Measurements from ENCODE around the gene ZSCAN31.

ZSCAN31 gene

DNA sequence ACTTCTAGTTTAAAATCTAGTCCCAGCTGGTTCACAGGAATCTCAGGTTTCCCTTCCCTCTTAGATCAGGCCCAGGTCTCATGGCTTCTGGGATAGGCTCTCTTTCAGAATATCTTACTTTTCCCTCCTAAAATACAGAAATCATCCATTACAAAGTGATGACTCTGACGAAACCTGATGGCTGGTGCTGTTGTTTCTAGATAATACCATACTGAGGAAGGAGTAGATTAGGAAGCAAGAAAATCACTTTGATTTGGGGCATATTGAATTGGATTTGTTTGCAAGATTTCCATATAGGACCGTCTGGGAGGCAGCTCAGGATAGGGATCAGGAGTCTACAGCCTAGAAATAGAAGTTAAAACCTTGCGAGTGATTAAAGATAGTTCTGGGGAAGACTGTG lies 17.4 kb upstream of the ZSCAN31 start:
- Histone ChIP-seq H3K4me3 (ENCODE audit: low read depth, low read length) (no peak overlapping the region), H3K4me1 (ENCODE audit: control insufficient read depth, insufficient read depth, low read length, unreplicated experiment) (peaks cover 30% of the 10 kb centered on the region), H3K79me2 (ENCODE audit: control insufficient read depth, insufficient read depth, low read length, unreplicated experiment) (peaks cover 49% of the 10 kb centered on the region), H3K36me3 (ENCODE audit: insufficient read depth, low read length) (no peaks in the 10 kb centered on the region), H3K27ac (ENCODE audit: low read depth, low read length) (no peak overlapping the region), H3K27me3 (ENCODE audit: insufficient read depth, low read length) (0 out of 2 replicates have a peak, but pooled peaks cover 1% of the 10 kb centered on the region), H2AFZ (ENCODE audit: low read length, unreplicated experiment) (no peak overlapping the region)

GRCh38 chr6:28351493-28351925 lies 15.6 kb upstream of the ZSCAN31 start:
- Histone ChIP-seq H3K4me1 (ENCODE audit: control insufficient read depth, insufficient read depth, low read length, unreplicated experiment) (peaks cover 25% of the 10 kb centered on the region), H3K4me3 (ENCODE audit: low read depth, low read length) (peak overlapping the region; percentile 95)

GRCh38 chr6:28351087-28351486 lies 15.1 kb upstream of the ZSCAN31 start:
- Histone ChIP-seq H2AFZ (ENCODE audit: low read length, unreplicated experiment) (peak overlapping the region; percentile 98), H3K27ac (ENCODE audit: low read depth, low read length) (no peak overlapping the region), H3K36me3 (ENCODE audit: insufficient read depth, low read length) (no peaks in the 10 kb centered on the region), H3K4me3 (ENCODE audit: low read depth, low read length) (peak overlapping the region; percentile 95), H3K27me3 (ENCODE audit: insufficient read depth, low read length) (peaks cover 22% of the 10 kb centered on the region), H3K79me2 (ENCODE audit: control insufficient read depth, insufficient read depth, low read length, unreplicated experiment) (peaks cover 47% of the 10 kb centered on the region), H3K4me1 (ENCODE audit: control insufficient read depth, insufficient read depth, low read length, unreplicated experiment) (peaks cover 22% of the 10 kb centered on the region)

More at GRCh38 chr6:28351493-28351925, 15.6 kb upstream of the ZSCAN31 start:
- H3K79me2 ChIP-seq (ENCODE audit: control insufficient read depth, insufficient read depth, low read length, unreplicated experiment) = peaks cover 47% of the 10 kb centered on the region
- no peaks in the 10 kb centered on the region for H3K36me3 ChIP-seq (ENCODE audit: insufficient read depth, low read length)
- H2AFZ ChIP-seq (ENCODE audit: low read length, unreplicated experiment) = no peak overlapping the region
- peaks cover 20% of the 10 kb centered on the region for H3K27me3 ChIP-seq (ENCODE audit: insufficient read depth, low read length)
- H3K27ac ChIP-seq (ENCODE audit: low read depth, low read length) = no peak overlapping the region

DNA sequence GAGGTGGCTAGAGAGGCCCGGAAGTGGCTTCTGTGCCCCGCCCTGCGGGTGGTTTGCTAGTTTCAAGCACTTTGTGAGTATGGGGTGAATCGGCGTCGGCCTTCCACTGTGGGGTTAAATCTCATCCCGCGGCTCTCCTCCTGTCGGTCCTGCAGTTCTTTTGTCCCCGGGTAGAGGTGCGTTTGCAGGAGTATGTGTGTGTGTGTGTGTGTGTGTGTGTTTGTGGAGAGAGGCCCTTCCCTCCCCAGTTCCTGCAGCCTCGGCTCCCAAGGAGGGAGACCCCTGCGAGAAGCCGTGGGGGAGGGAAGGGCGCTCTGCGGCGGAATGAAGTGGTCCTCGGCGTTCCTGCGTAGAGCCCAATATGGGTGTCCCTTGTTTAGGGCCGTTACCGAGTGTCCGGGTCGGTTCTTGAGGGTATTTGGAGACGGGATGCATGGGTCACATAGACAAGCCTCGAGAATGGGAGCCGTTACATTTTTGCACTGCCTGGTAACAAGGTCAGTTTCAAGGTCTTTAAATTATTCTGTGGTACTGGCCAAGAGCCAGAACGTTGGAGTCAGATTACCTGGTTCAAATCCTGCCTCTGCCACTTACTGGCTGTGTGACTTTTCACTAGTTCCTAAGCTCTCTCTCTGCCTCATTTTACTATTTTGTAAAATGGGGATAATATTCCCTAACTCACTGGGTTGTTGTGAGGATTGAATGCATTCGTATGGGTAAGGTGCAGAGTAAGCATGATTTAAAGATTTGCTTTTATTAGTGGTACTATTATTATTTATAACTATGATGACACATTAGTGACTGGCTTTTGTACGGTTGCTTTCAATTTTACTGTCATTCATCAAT lies 14.2 kb upstream of the ZSCAN31 start, which contains the start of gene ZKSCAN3:
ZKSCAN3 (plus strand) TSS at position 56 of the 846 bp plus-strand sequence. CDS start 9,640 bp downstream, outside the sequence.
- Histone ChIP-seq H3K4me1 (ENCODE audit: control insufficient read depth, insufficient read depth, low read length, unreplicated experiment) (peaks cover 17% of the 10 kb centered on the region), H3K4me3 (ENCODE audit: low read depth, low read length) (peak within 1 kb of the TSS; percentile 95), H3K36me3 (ENCODE audit: insufficient read depth, low read length) (no peaks in the 10 kb centered on the region), H2AFZ (ENCODE audit: low read length, unreplicated experiment) (peak within 1 kb of the TSS; percentile 98), H3K27me3 (ENCODE audit: insufficient read depth, low read length) (peaks cover 31% of the 10 kb centered on the region), H3K27ac (ENCODE audit: low read depth, low read length) (no peak within 1 kb of the TSS), H3K79me2 (ENCODE audit: control insufficient read depth, insufficient read depth, low read length, unreplicated experiment) (peaks cover 47% of the 10 kb centered on the region)

DNA sequence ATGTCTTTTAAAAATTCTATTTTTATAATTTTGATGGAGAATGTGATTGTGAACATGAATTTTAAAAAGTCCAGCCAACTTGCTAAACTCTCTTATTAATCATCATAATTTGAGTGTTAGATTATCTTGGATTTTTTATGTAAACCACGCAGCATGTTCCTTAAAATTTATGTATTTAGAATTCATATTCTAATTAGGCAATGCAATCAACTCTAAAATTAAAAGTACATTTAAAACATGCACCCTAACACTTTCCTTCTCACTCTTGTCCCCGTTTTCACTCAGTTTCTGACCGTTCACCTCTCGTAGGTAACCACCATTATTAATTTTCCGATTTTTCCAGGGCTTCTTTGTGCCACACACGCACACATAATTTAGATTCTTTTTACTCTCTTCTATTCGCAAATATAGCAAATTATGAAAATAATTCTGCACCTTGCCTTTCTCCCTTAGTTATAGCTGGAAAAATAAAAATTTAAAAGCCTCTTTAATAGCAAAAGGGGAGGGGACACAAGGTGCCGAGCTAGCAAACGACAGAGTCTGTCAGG lies 13.5 kb upstream of the ZSCAN31 start:
- H3K27me3 ChIP-seq (ENCODE audit: insufficient read depth, low read length) = peaks cover 38% of the 10 kb centered on the region
- H3K4me1 ChIP-seq (ENCODE audit: control insufficient read depth, insufficient read depth, low read length, unreplicated experiment) = peaks cover 12% of the 10 kb centered on the region
- peak overlapping the region; percentile 95 for H3K4me3 ChIP-seq (ENCODE audit: low read depth, low read length)
- peaks cover 42% of the 10 kb centered on the region for H3K79me2 ChIP-seq (ENCODE audit: control insufficient read depth, insufficient read depth, low read length, unreplicated experiment)
- peak overlapping the region; percentile 98 for H2AFZ ChIP-seq (ENCODE audit: low read length, unreplicated experiment)
- no peak overlapping the region for H3K27ac ChIP-seq (ENCODE audit: low read depth, low read length)
- no peaks in the 10 kb centered on the region for H3K36me3 ChIP-seq (ENCODE audit: insufficient read depth, low read length)

- peaks cover 22% of the 10 kb centered on the region for H3K79me2 ChIP-seq (ENCODE audit: control insufficient read depth, insufficient read depth, low read length, unreplicated experiment)
- H3K36me3 ChIP-seq (ENCODE audit: insufficient read depth, low read length) = no peaks in the 10 kb centered on the region
- peaks cover 53% of the 10 kb centered on the region for H3K27me3 ChIP-seq (ENCODE audit: insufficient read depth, low read length)
- H3K4me1 ChIP-seq (ENCODE audit: control insufficient read depth, insufficient read depth, low read length, unreplicated experiment) = peaks cover 12% of the 10 kb centered on the region
- no peak overlapping the region for H2AFZ ChIP-seq (ENCODE audit: low read length, unreplicated experiment)
- H3K27ac ChIP-seq (ENCODE audit: low read depth, low read length) = no peak overlapping the region
- H3K4me3 ChIP-seq (ENCODE audit: low read depth, low read length) = no peak overlapping the region
Measured at GRCh38 chr6:28347119-28347518, 11.2 kb upstream of the ZSCAN31 start.

DNA sequence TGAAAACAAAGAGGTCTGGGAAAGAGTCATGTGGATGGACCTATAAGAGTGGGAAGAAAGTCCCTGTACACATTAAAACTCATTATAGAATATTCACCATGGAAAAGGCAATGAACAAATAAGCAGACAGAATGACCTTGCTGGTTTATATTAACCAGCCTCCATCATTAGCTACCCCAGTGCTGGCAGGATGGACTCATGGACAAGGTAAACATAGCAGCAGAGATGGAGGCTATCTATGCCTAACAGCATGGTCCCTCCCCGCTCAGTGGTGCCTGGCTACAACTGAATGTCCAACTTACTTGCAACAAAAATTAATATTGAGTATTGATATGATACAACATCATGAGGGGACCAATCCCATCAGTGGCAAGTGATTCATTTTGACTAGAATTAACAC lies 9.3 kb upstream of the ZSCAN31 start:
- H3K79me2 ChIP-seq (ENCODE audit: control insufficient read depth, insufficient read depth, low read length, unreplicated experiment) = peaks cover 4% of the 10 kb centered on the region
- no peak overlapping the region for H2AFZ ChIP-seq (ENCODE audit: low read length, unreplicated experiment)
- peaks cover 66% of the 10 kb centered on the region for H3K27me3 ChIP-seq (ENCODE audit: insufficient read depth, low read length)
- H3K27ac ChIP-seq (ENCODE audit: low read depth, low read length) = no peak overlapping the region
- no peak overlapping the region for H3K4me3 ChIP-seq (ENCODE audit: low read depth, low read length)
- no peaks in the 10 kb centered on the region for H3K36me3 ChIP-seq (ENCODE audit: insufficient read depth, low read length)
- H3K4me1 ChIP-seq (ENCODE audit: control insufficient read depth, insufficient read depth, low read length, unreplicated experiment) = no peaks in the 10 kb centered on the region

- Histone ChIP-seq H3K36me3 (ENCODE audit: insufficient read depth, low read length) (no peaks in the 10 kb centered on the region), H3K27ac (ENCODE audit: low read depth, low read length) (no peak overlapping the region), H3K79me2 (ENCODE audit: control insufficient read depth, insufficient read depth, low read length, unreplicated experiment) (no peaks in the 10 kb centered on the region), H3K4me3 (ENCODE audit: low read depth, low read length) (no peak overlapping the region), H2AFZ (ENCODE audit: low read length, unreplicated experiment) (no peak overlapping the region), H3K27me3 (ENCODE audit: insufficient read depth, low read length) (peaks cover 66% of the 10 kb centered on the region), H3K4me1 (ENCODE audit: control insufficient read depth, insufficient read depth, low read length, unreplicated experiment) (no peaks in the 10 kb centered on the region)
Measured at GRCh38 chr6:28343898-28344677, 8.1 kb upstream of the ZSCAN31 start.

DNA sequence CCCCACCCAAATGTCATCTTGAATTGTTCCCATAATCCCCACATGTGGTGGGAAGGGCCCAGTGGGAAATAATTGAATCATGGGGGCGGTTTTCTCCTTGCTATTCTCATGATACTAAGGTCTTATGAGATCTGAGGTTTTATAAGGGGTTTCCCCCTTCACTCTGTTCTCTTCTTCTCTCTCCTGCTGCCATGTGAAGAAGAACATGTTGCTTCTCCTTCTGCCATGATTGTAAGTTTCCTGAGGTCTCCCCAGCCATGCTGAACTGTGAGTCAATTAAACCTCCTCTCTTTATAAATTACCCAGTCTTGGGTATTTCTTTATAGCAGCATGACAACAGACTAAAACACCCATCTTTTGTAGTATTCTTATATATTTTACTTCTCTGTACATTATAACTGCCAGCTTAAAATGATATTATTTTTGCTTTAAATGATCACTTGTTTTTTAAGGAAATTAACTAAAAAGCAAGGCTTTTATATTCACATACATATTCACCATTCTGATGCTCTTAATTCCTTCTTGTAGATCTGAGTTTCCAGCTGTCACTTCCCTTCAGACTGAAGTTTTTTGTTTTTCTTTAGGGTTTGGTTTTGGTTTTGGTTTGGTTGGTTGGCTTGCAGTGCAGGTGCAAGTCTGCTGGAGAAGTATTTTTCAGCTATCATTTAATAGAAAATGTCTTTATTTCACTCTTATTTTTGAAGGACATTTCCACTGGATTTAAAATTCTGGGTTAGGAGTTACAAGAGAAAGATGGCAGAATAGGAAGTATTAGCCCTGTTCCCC lies 4.6 kb upstream of the ZSCAN31 start:
- Histone ChIP-seq H3K27me3 (ENCODE audit: insufficient read depth, low read length) (peaks cover 38% of the 10 kb centered on the region), H3K79me2 (ENCODE audit: control insufficient read depth, insufficient read depth, low read length, unreplicated experiment) (no peaks in the 10 kb centered on the region), H2AFZ (ENCODE audit: low read length, unreplicated experiment) (no peak overlapping the region), H3K36me3 (ENCODE audit: insufficient read depth, low read length) (no peaks in the 10 kb centered on the region), H3K4me3 (ENCODE audit: low read depth, low read length) (no peak overlapping the region), H3K4me1 (ENCODE audit: control insufficient read depth, insufficient read depth, low read length, unreplicated experiment) (peaks cover 7% of the 10 kb centered on the region), H3K27ac (ENCODE audit: low read depth, low read length) (no peak overlapping the region)

DNA sequence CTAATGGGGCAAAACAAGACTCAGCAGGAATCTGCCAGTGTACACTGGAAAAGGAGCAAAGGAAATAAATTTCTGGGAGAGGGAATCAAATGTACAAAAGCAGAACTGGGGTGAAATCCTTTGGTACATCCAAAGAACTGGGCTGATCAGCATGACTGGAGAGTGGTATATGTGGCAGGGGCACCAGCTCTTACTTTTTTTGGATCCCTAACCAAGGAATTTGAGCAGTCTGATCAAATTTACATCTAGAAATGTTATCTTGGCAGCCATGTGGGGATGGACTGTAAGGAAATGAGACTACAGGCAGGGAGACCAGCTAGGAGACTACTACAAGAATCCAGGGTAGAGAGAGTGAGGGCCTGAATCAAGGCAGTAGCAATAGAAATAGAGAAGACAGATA lies 1.2 kb upstream of the ZSCAN31 start:
- H3K4me1 ChIP-seq (ENCODE audit: control insufficient read depth, insufficient read depth, low read length, unreplicated experiment) = peaks cover 7% of the 10 kb centered on the region
- peaks cover 13% of the 10 kb centered on the region for H3K27me3 ChIP-seq (ENCODE audit: insufficient read depth, low read length)
- H3K36me3 ChIP-seq (ENCODE audit: insufficient read depth, low read length) = no peaks in the 10 kb centered on the region
- H3K79me2 ChIP-seq (ENCODE audit: control insufficient read depth, insufficient read depth, low read length, unreplicated experiment) = no peaks in the 10 kb centered on the region
- no peak overlapping the region for H3K27ac ChIP-seq (ENCODE audit: low read depth, low read length)
- peak overlapping the region; percentile 83 for H3K4me3 ChIP-seq (ENCODE audit: low read depth, low read length)
- peak overlapping the region; percentile 70 for H2AFZ ChIP-seq (ENCODE audit: low read length, unreplicated experiment)

All from ACC112 (cell line).